GM23338 (cell line): ENCODE data around the gene BPIFB2. TPM values are rescaled to one million over a fixed set of nuclear protein-coding genes. Genes with fewer than 3 reads are reported as not detected.

Experiments used
- ATAC-seq: fragments of 200-7000 bp; cut with Tn5 transposase; 3 replicates; pipeline ENCODE4 v1.9.1; 2020
- DNase-seq: peaks from one replicate; pipeline ENCODE4 v3.0.0-alpha.2; 2015; ENCODE audit warnings: low spot score
- H2AFZ ChIP-seq: fragments of 200-600 bp; sonication (generic); 2 replicates; pipeline ENCODE4 v1.8.0; 2016; ENCODE audit warnings: antibody characterized with exemption, mild to moderate bottlenecking, moderate library complexity
- H3F3A ChIP-seq: fragments of 200-600 bp; sonication (generic); replicated peaks from 2 replicates; pipeline ENCODE4 v1.8.0; 2017; ENCODE audit warnings: antibody characterized with exemption, mixed run types, low read depth
- H3K27ac ChIP-seq: fragments of 200-600 bp; sonication (generic); 2 replicates; pipeline ENCODE4 v1.6.1; 2016; ENCODE audit warnings: low read depth
- H3K27me3 ChIP-seq: fragments of 200-600 bp; sonication (generic); 2 replicates; pipeline ENCODE4 v1.8.0; 2016; ENCODE audit warnings: mild to moderate bottlenecking, mixed run types, moderate library complexity; ENCODE audit not compliant: insufficient read depth
- H3K36me3 ChIP-seq: fragments of 200-600 bp; sonication (generic); 2 replicates; pipeline ENCODE4 v1.8.0; 2016; ENCODE audit warnings: mild to moderate bottlenecking; ENCODE audit not compliant: insufficient read depth
- H3K4me1 ChIP-seq: fragments of 200-600 bp; sonication (generic); 2 replicates; pipeline ENCODE4 v1.8.0; 2016; ENCODE audit warnings: mild to moderate bottlenecking, moderate library complexity; ENCODE audit not compliant: insufficient read depth
- H3K4me2 ChIP-seq: fragments of 200-600 bp; sonication (generic); 2 replicates; pipeline ENCODE4 v1.7.1; 2017; ENCODE audit warnings: mixed run types
- H3K4me3 ChIP-seq: fragments of 200-600 bp; sonication (generic); 2 replicates; pipeline ENCODE4 v1.6.1; 2016; ENCODE audit warnings: mixed run types
- H3K79me2 ChIP-seq: fragments of 200-600 bp; sonication (generic); replicated peaks from 2 replicates; pipeline ENCODE4 v1.8.0; 2017; ENCODE audit warnings: mild to moderate bottlenecking; ENCODE audit not compliant: insufficient read depth
- H3K9me2 ChIP-seq: fragments of 200-600 bp; sonication (generic); 2 replicates; pipeline ENCODE4 v1.8.0; 2017; ENCODE audit not compliant: insufficient read depth
- H4K20me1 ChIP-seq: fragments of 200-600 bp; sonication (generic); replicated peaks from 2 replicates; pipeline ENCODE4 v1.8.0; 2017; ENCODE audit warnings: mild to moderate bottlenecking; ENCODE audit not compliant: insufficient read depth
- H3K27ac Mint-ChIP-seq: 2 replicates; pipeline ENCODE4 v1.8.0; 2020; ENCODE audit warnings: inconsistent platforms, mild to moderate bottlenecking, moderate library complexity, mixed read lengths
- H3K27me3 Mint-ChIP-seq: 3 replicates; pipeline ENCODE4 v1.8.0; 2022; ENCODE audit warnings: low read depth, mild to moderate bottlenecking, moderate library complexity, mixed read lengths, inconsistent platforms; ENCODE audit not compliant: insufficient read depth, poor library complexity
- H3K36me3 Mint-ChIP-seq: 3 replicates; pipeline ENCODE4 v1.8.0; 2021; ENCODE audit warnings: low read depth, mild to moderate bottlenecking, inconsistent platforms, moderate library complexity, mixed read lengths
- H3K4me1 Mint-ChIP-seq: 3 replicates; pipeline ENCODE4 v1.8.0; 2020; ENCODE audit warnings: mild to moderate bottlenecking, inconsistent platforms, mixed read lengths
- H3K4me3 Mint-ChIP-seq: 3 replicates; pipeline ENCODE4 v1.8.0; 2021; ENCODE audit warnings: moderate library complexity, mild to moderate bottlenecking, inconsistent platforms, mixed read lengths
- H3K9me3 Mint-ChIP-seq: 3 replicates; pipeline ENCODE4 v1.8.0; 2020; ENCODE audit warnings: moderate library complexity, mild to moderate bottlenecking, inconsistent platforms, mixed read lengths
- CREB1 ChIP-seq: fragments of 250-450 bp; sonication (Bioruptor Pico); IDR thresholded peaks from 2 replicates; pipeline ENCODE4 v1.5.0; 2020; ENCODE audit warnings: low read depth, mild to moderate bottlenecking, moderate library complexity
- CTCF ChIP-seq, 2 experiments: fragments of 200-600 bp in 1 of 2; sonication (generic) in 1 of 2; conservative IDR thresholded peaks; 2 replicates each; pipeline versions ENCODE4 v1.5.1 to v1.6.1; 2016 to 2017; ENCODE audit warnings: antibody characterized with exemption in 2 of 2, low read depth in 2 of 2, mild to moderate bottlenecking in 2 of 2, moderate library complexity in 1 of 2
- ETS1 ChIP-seq: IDR thresholded peaks from 2 replicates; pipeline ENCODE4 v1.6.1; 2016; ENCODE audit warnings: antibody characterized with exemption
- EZH2 ChIP-seq: fragments of 200-600 bp; sonication (generic); IDR thresholded peaks from one replicate; pipeline ENCODE4 v1.8.0; 2017; ENCODE audit warnings: antibody characterized with exemption, mild to moderate bottlenecking, low read depth; ENCODE audit not compliant: unreplicated experiment
- EZH2phosphoT487 ChIP-seq: fragments of 200-600 bp; sonication (generic); IDR thresholded peaks from one replicate; pipeline ENCODE4 v1.8.1; 2018; ENCODE audit warnings: antibody characterized with exemption; ENCODE audit not compliant: unreplicated experiment
- JUNB ChIP-seq: IDR thresholded peaks from one replicate; pipeline ENCODE4 v1.6.1; 2016; ENCODE audit warnings: antibody characterized with exemption; ENCODE audit not compliant: unreplicated experiment
- NANOG ChIP-seq: IDR thresholded peaks from 2 replicates; pipeline ENCODE4 v1.6.1; 2016; ENCODE audit warnings: antibody characterized with exemption, borderline replicate concordance
- POLR2AphosphoS5 ChIP-seq: IDR thresholded peaks from 2 replicates; pipeline ENCODE4 v1.6.1; 2016; ENCODE audit warnings: antibody characterized with exemption, low read depth
- REST ChIP-seq: IDR thresholded peaks from one replicate; pipeline ENCODE4 v1.6.1; 2018; ENCODE audit warnings: antibody characterized with exemption; ENCODE audit not compliant: unreplicated experiment
- STAT1 ChIP-seq: IDR thresholded peaks from one replicate; pipeline ENCODE4 v1.6.1; 2016; ENCODE audit warnings: antibody characterized with exemption; ENCODE audit not compliant: unreplicated experiment
- ZNF114 ChIP-seq: fragments of 250-450 bp; sonication (Bioruptor Pico); IDR thresholded peaks from 2 replicates; pipeline ENCODE4 v1.5.0; 2020; ENCODE audit warnings: mild to moderate bottlenecking, moderate library complexity
- ZNF331 ChIP-seq: fragments of 250-450 bp; sonication (Bioruptor Pico); IDR thresholded peaks from 2 replicates; pipeline ENCODE4 v1.5.0; 2020; ENCODE audit warnings: low read depth, mild to moderate bottlenecking, moderate library complexity
- ZNF462 ChIP-seq: fragments of 250-450 bp; sonication (Bioruptor Pico); IDR thresholded peaks from 2 replicates; pipeline ENCODE4 v1.5.0; 2020; ENCODE audit warnings: mild to moderate bottlenecking, moderate library complexity
- polyA plus RNA-seq: library from polyadenylated mRNA; unstranded; fragments of >200 nt; fragmentation: Nextera tagmentation; extraction: Ambion mirVana; gene quantifications from 2 replicates; pipeline ENCODE4 v1.2.1, GENCODE V29; 2016
- total RNA-seq: library from RNA; depleted of rRNA; stranded (reverse); fragments of >200 nt; shearing (Covaris generic); gene quantifications from 2 replicates; pipeline ENCODE4 v1.2.3, GENCODE V29; 2014

The BPIFB2 gene
- total and polyA plus RNA-seq, 2 experiments from 2014 or later: not detected

- Histone ChIP-seq H2AFZ (no peak overlapping the region; the same call in 1 of the 2 replicates), H3K36me3 (no peaks in the 10 kb centered on the region), H3K27me3 (no peaks in the 10 kb centered on the region), H3K79me2 (no peaks in the 10 kb centered on the region), H3K4me3 (no peak overlapping the region), H3F3A (no peaks in the 10 kb centered on the region), H3K27ac (no peak overlapping the region), H3K4me1 (no peaks in the 10 kb centered on the region), H4K20me1 (no peaks in the 10 kb centered on the region), H3K9me2 (no peaks in the 10 kb centered on the region), H3K4me2 (no peak overlapping the region)
- peaks cover 8% of the 10 kb centered on the region for H3K27me3 Mint-ChIP-seq
- DNase-seq (no peak), ATAC-seq (no peak)
- H3K4me1 Mint-ChIP-seq: no peaks in the 10 kb centered on the region; the same call in 2 of the 3 replicates
- H3K4me3 Mint-ChIP-seq: no peak overlapping the region
- no peaks in the 10 kb centered on the region for H3K36me3 Mint-ChIP-seq
- no peak overlapping the region for H3K27ac Mint-ChIP-seq
- no peaks in the 10 kb centered on the region; the same call in 2 of the 3 replicates for H3K9me3 Mint-ChIP-seq
- TF ChIP-seq ZNF331 (CRISPR knock-in tag) (no peak), JUNB (no peak), REST (no peak), POLR2AphosphoS5 (no peak), EZH2 (no peak), STAT1 (no peak), ETS1 (no peak), NANOG (no peak), CREB1 (CRISPR knock-in tag) (no peak), ZNF462 (CRISPR knock-in tag) (no peak), ZNF114 (CRISPR knock-in tag) (no peak), CTCF (conservative IDR thresholded peaks at IDR 0.05; ENCODE audit: low read depth in 2 of 2) (no peak), EZH2phosphoT487 (no peak)
These were observed 54.1 kb downstream of the BPIFB2 start for GRCh38 chr20:33061658-33062028.
